Activated CD4-positive, CD25-positive, alpha-beta regulatory T cell treated with anti-CD3 and anti-CD28 coated beads, Interleukin-2, amount 50 U/mL, for 24 hours (primary cell): ENCODE data around the gene UVRAG.
A peak's percentile ranks its signal among the peaks of the same experiment; 100 is the strongest.

Experiments used
- ATAC-seq, 2 donors: fragments of 150-1000 bp; cut with Tn5 transposase; one replicate each; pipeline ENCODE4 v1.10.0; 2021; ENCODE audit warnings: mild to moderate bottlenecking in 1 of 2, moderate library complexity in 1 of 2

Gene UVRAG

GRCh38 chr11:75814677-75815344 is at the start of gene UVRAG:
Gene UVRAG (plus strand): TSS chr11:75815210. CDS start chr11:75815408, 198 bp downstream.
- peak; percentile 92 to 93 for ATAC-seq

- ATAC-seq: no peak
Measured at GRCh38 chr11:75766443-75767227, 48.4 kb upstream of the UVRAG start.

- ATAC-seq: no peak
Measured at GRCh38 chr11:75767228-75767572, 47.8 kb upstream of the UVRAG start.

GRCh38 chr11:75767793-75768111 is 47.3 kb upstream of the UVRAG start:
- ATAC-seq: no peak

GRCh38 chr11:75768112-75768908 is 46.7 kb upstream of the UVRAG start, which contains the start of gene DGAT2:
Gene DGAT2 (plus strand): TSS chr11:75768778. CDS start chr11:75768992, 214 bp downstream.
- ATAC-seq: peak; percentile 83 to 85

GRCh38 chr11:75768909-75769771 is 45.9 kb upstream of the UVRAG start:
- ATAC-seq: no peak

- no peak for ATAC-seq
Measured at GRCh38 chr11:75770102-75770501, 44.9 kb upstream of the UVRAG start.

GRCh38 chr11:75771646-75772410 is 43.2 kb upstream of the UVRAG start:
- ATAC-seq: no peak

- peak; percentile 70 to 76 for ATAC-seq
Measured at GRCh38 chr11:75773595-75774353, 41.2 kb upstream of the UVRAG start.

- ATAC-seq: no peak
Measured at GRCh38 chr11:75775056-75775455, 40.0 kb upstream of the UVRAG start.

- no peak for ATAC-seq
Measured at GRCh38 chr11:75776546-75776945, 38.5 kb upstream of the UVRAG start.

GRCh38 chr11:75777461-75778110 is 37.4 kb upstream of the UVRAG start:
- peak in 1 of 2 donors; percentile 33 for ATAC-seq

GRCh38 chr11:75778962-75779361 is 36.0 kb upstream of the UVRAG start:
- ATAC-seq: no peak

GRCh38 chr11:75779960-75780359 is 35.0 kb upstream of the UVRAG start:
- no peak for ATAC-seq

- ATAC-seq: no peak
Measured at GRCh38 chr11:75780888-75781287, 34.1 kb upstream of the UVRAG start.

- ATAC-seq: no peak
Measured at GRCh38 chr11:75781296-75781695, 33.7 kb upstream of the UVRAG start.

- ATAC-seq: no peak
Measured at GRCh38 chr11:75781831-75782230, 33.2 kb upstream of the UVRAG start.

- no peak for ATAC-seq
Measured at GRCh38 chr11:75782540-75783263, 32.3 kb upstream of the UVRAG start.

GRCh38 chr11:75783416-75784084 is 31.5 kb upstream of the UVRAG start:
- ATAC-seq: no peak
